H1 (cell line): ENCODE data around the gene CYP2J2. TPM values are rescaled to one million over a fixed set of nuclear protein-coding genes. Genes with fewer than 3 reads are reported as not detected.

Experiments
- CTCF ChIA-PET: fragments of 300-600 bp; sonication (Branson Sonifier 250); formaldehyde crosslinking; loops from one replicate; lab custom pipeline; 2021; ENCODE audit not compliant: partially characterized antibody; lab: Charles Lee
- POLR2A ChIA-PET: fragments of 300-600 bp; sonication (Branson Sonifier 250); formaldehyde crosslinking; loops from one replicate; lab custom pipeline; 2021; ENCODE audit warnings: inconsistent platforms; ENCODE audit not compliant: partially characterized antibody; lab: Charles Lee
- DNase-seq, 2 experiments: peaks; one replicate each; pipeline versions ENCODE4 v3.0.0 to v3.0.0-alpha.2; 2010 to 2022; ENCODE audit warnings: low spot score in 2 of 2, low read depth in 1 of 2, mixed read lengths in 1 of 2
- FAIRE-seq: peaks from 2 replicates; lab custom pipeline; 2011; peaks lifted over from hg19 to GRCh38; lab: Jason Lieb, UNC
- H2AFZ ChIP-seq: 2 replicates; pipeline ENCODE4 v1.8.1; 2012; ENCODE audit warnings: low read length, inconsistent platforms
- H2AK5ac ChIP-seq: 2 replicates; pipeline ENCODE4 v1.6.1; 2013; ENCODE audit warnings: low read depth, low read length
- H2BK120ac ChIP-seq: replicated peaks from 2 replicates; pipeline ENCODE3; 2013; ENCODE audit warnings: low read depth, low read length, inconsistent platforms
- H2BK12ac ChIP-seq: 2 replicates; pipeline ENCODE4 v1.6.1; 2013; ENCODE audit warnings: low read depth, low read length
- H2BK15ac ChIP-seq: 2 replicates; pipeline ENCODE4 v1.6.1; 2013; ENCODE audit warnings: low read length
- H2BK20ac ChIP-seq: 2 replicates; pipeline ENCODE4 v1.6.1; 2013; ENCODE audit warnings: low read length
- H2BK5ac ChIP-seq: 2 replicates; pipeline ENCODE4 v1.6.1; 2013; ENCODE audit warnings: low read depth, low read length
- H3K14ac ChIP-seq: 2 replicates; pipeline ENCODE4 v1.6.1; 2013; ENCODE audit warnings: inconsistent platforms; ENCODE audit not compliant: insufficient read length
- H3K18ac ChIP-seq: 2 replicates; pipeline ENCODE4 v1.6.1; 2013; ENCODE audit warnings: low read length; ENCODE audit errors: extremely low read depth
- H3K23ac ChIP-seq: 2 replicates; pipeline ENCODE4 v1.6.1; 2013; ENCODE audit warnings: inconsistent platforms; ENCODE audit not compliant: insufficient read length
- H3K23me2 ChIP-seq: 2 replicates; pipeline ENCODE4 v1.6.1; 2013; ENCODE audit warnings: low read depth, low read length
- H3K27ac ChIP-seq: 2 replicates; pipeline ENCODE4 v1.6.1; 2011; ENCODE audit warnings: low read depth, low read length, inconsistent platforms
- H3K27me3 ChIP-seq, 4 experiments: replicated peaks in 1 of 4; 1 replicate in 1 of 4; 2 replicates in 3 of 4; pipeline versions ENCODE4 v1.6.1 to v1.8.1; 2011 to 2013; ENCODE audit warnings: low read length in 3 of 4, mild to moderate bottlenecking in 3 of 4, inconsistent platforms in 2 of 4, mixed read lengths in 2 of 4, moderate library complexity in 1 of 4; ENCODE audit not compliant: control insufficient read depth in 3 of 4, insufficient read depth in 3 of 4; ENCODE audit errors: extremely low read depth in 1 of 4
- H3K36me3 ChIP-seq, 4 experiments: 2 replicates each; pipeline versions ENCODE4 v1.6.1 to v1.8.1; 2011 to 2013; ENCODE audit warnings: mild to moderate bottlenecking in 4 of 4, low read length in 3 of 4, moderate library complexity in 2 of 4, control low read depth in 1 of 4, inconsistent platforms in 1 of 4; ENCODE audit not compliant: insufficient read depth in 4 of 4, control insufficient read depth in 2 of 4
- H3K4ac ChIP-seq: replicated peaks from 2 replicates; pipeline ENCODE3; 2013; ENCODE audit warnings: low read length, low read depth, mixed read lengths, inconsistent platforms; ENCODE audit not compliant: insufficient read length
- H3K4me1 ChIP-seq, 4 experiments: replicated peaks in 1 of 4; 1 replicate in 1 of 4; 2 replicates in 3 of 4; pipeline versions ENCODE4 v1.6.1 to v1.8.1; 2011 to 2013; ENCODE audit warnings: low read length in 3 of 4, inconsistent platforms in 2 of 4, mixed read lengths in 1 of 4; ENCODE audit not compliant: insufficient read depth in 4 of 4, control insufficient read depth in 3 of 4
- H3K4me2 ChIP-seq, 2 experiments: 2 replicates each; pipeline versions ENCODE4 v1.6.1 to v1.8.1; 2011 to 2013; ENCODE audit warnings: low read depth in 2 of 2, low read length in 2 of 2, control low read depth in 1 of 2, inconsistent platforms in 1 of 2, mild to moderate bottlenecking in 1 of 2; ENCODE audit not compliant: insufficient read depth in 1 of 2
- H3K4me3 ChIP-seq, 4 experiments: fragments of 200-600, 300-600 bp in 1 of 4; sonication (generic), shearing (Covaris generic), sonication (Bioruptor Twin) in 1 of 4; 2 replicates each; pipeline versions ENCODE4 v1.5.1 to v1.8.1; 2011 to 2016; ENCODE audit warnings: low read length in 4 of 4, low read depth in 3 of 4, control low read depth in 2 of 4, inconsistent platforms in 2 of 4, mild to moderate bottlenecking in 2 of 4, mixed read lengths in 1 of 4, moderate library complexity in 1 of 4; ENCODE audit not compliant: insufficient read depth in 2 of 4; ENCODE audit errors: extremely low read depth in 1 of 4
- H3K56ac ChIP-seq: replicated peaks from 2 replicates; pipeline ENCODE3; 2013; ENCODE audit warnings: low read depth, mild to moderate bottlenecking, mixed read lengths, low read length, inconsistent platforms; ENCODE audit not compliant: insufficient read length
- H3K79me1 ChIP-seq: 2 replicates; pipeline ENCODE4 v1.6.1; 2013; ENCODE audit warnings: low read depth, low read length, control low read depth
- H3K79me2 ChIP-seq, 2 experiments: 2 replicates each; pipeline versions ENCODE4 v1.6.1 to v1.8.1; 2012 to 2013; ENCODE audit warnings: low read length in 2 of 2, mild to moderate bottlenecking in 2 of 2, inconsistent platforms in 1 of 2; ENCODE audit not compliant: insufficient read depth in 2 of 2, control insufficient read depth in 1 of 2
- H3K9ac ChIP-seq, 4 experiments: replicated peaks in 1 of 4; 1 replicate in 1 of 4; 2 replicates in 3 of 4; pipeline versions ENCODE4 v1.6.1 to v1.8.1; 2011 to 2013; ENCODE audit warnings: low read depth in 3 of 4, low read length in 3 of 4, control low read depth in 2 of 4, mild to moderate bottlenecking in 2 of 4, moderate library complexity in 2 of 4, inconsistent platforms in 1 of 4; ENCODE audit errors: extremely low read depth in 1 of 4
- H3K9me3 ChIP-seq, 2 experiments: 2 replicates each; pipeline versions ENCODE4 v1.6.1 to v1.8.1; 2012 to 2013; ENCODE audit warnings: mild to moderate bottlenecking in 2 of 2, moderate library complexity in 2 of 2, control low read depth in 1 of 2, inconsistent platforms in 1 of 2, low read depth in 1 of 2, low read length in 1 of 2, mixed read lengths in 1 of 2; ENCODE audit not compliant: insufficient read depth in 2 of 2
- H4K20me1 ChIP-seq, 2 experiments: replicated peaks in 1 of 2; 2 replicates each; pipeline versions ENCODE3 to v1.8.1; 2011 to 2013; ENCODE audit warnings: inconsistent platforms in 2 of 2, low read length in 2 of 2, mild to moderate bottlenecking in 1 of 2; ENCODE audit not compliant: insufficient read depth in 2 of 2, control insufficient read depth in 1 of 2
- H4K5ac ChIP-seq: 2 replicates; pipeline ENCODE4 v1.6.1; 2013; ENCODE audit warnings: low read length, low read depth, mixed read lengths, inconsistent platforms; ENCODE audit not compliant: insufficient read length
- H4K8ac ChIP-seq: 2 replicates; pipeline ENCODE4 v1.8.0; 2013; ENCODE audit warnings: mild to moderate bottlenecking, moderate library complexity, low read length, inconsistent platforms; ENCODE audit not compliant: insufficient read depth; ENCODE audit errors: extremely low read depth
- H4K91ac ChIP-seq: replicated peaks from 2 replicates; pipeline ENCODE3; 2013; ENCODE audit warnings: low read length, mixed read lengths, inconsistent platforms; ENCODE audit not compliant: insufficient read length
- EGR1 ChIP-seq: IDR thresholded peaks from 2 replicates; pipeline ENCODE4 v1.6.1; 2011; ENCODE audit warnings: low read depth, low read length, borderline replicate concordance
- HDAC6 ChIP-seq: IDR thresholded peaks from one replicate; pipeline ENCODE4 v1.7.1; 2012; ENCODE audit warnings: low read depth, mild to moderate bottlenecking, inconsistent platforms, low read length, moderate library complexity
- NRF1 ChIP-seq: IDR thresholded peaks from 2 replicates; pipeline ENCODE4 v1.6.1; 2011; ENCODE audit warnings: mild to moderate bottlenecking, low read depth, low read length, improper control_type of control experiment
- POU5F1 ChIP-seq: IDR thresholded peaks from 2 replicates; pipeline ENCODE4 v1.6.1; 2011; ENCODE audit warnings: low read depth, mild to moderate bottlenecking, low read length, moderate library complexity
- RAD21 ChIP-seq, 2 experiments: IDR thresholded peaks in 1 of 2; conservative IDR thresholded peaks in 1 of 2; 2 replicates each; pipeline ENCODE4 v1.6.1; 2011; ENCODE audit warnings: low read depth in 2 of 2, low read length in 2 of 2, improper control_type of control experiment in 1 of 2, inconsistent platforms in 1 of 2, mild to moderate bottlenecking in 1 of 2, moderate library complexity in 1 of 2
- RNF2 ChIP-seq: fragments of 200-900, 300-1000 bp; sonication (generic); IDR thresholded peaks from 2 replicates; pipeline ENCODE4 v1.7.1; 2016; ENCODE audit warnings: borderline replicate concordance, low read depth, mild to moderate bottlenecking, antibody characterized with exemption, low read length; ENCODE audit not compliant: poor library complexity, severe bottlenecking; ENCODE audit errors: missing control alignments
- SAP30 ChIP-seq: fragments of 300-600 bp; sonication (generic); IDR thresholded peaks from 2 replicates; pipeline ENCODE4 v1.7.1; 2012; ENCODE audit warnings: low read length, moderate library complexity, mild to moderate bottlenecking, inconsistent platforms; ENCODE audit not compliant: insufficient read depth, insufficient replicate concordance
- USF2 ChIP-seq: IDR thresholded peaks from 2 replicates; pipeline ENCODE4 v1.6.1; 2011; ENCODE audit warnings: low read length, improper control_type of control experiment
- YY1 ChIP-seq: IDR thresholded peaks from 2 replicates; pipeline ENCODE4 v1.6.1; 2011; ENCODE audit warnings: low read depth, mild to moderate bottlenecking, low read length
- WGBS, 2 experiments: shearing (Covaris generic) in 1 of 2; methylation state at CpG; one replicate each; pipeline versions ENCODE4 v1.1.6 to v1.1.7; 2013 to 2015; ENCODE audit warnings: low lambda C conversion rate in 2 of 2, mixed read lengths in 2 of 2, inconsistent platforms in 1 of 2, low coverage in 1 of 2, missing lambda C conversion rate in 1 of 2; ENCODE audit not compliant: insufficient replicate concordance in 2 of 2, insufficient coverage in 1 of 2, insufficient read length in 1 of 2; ENCODE audit errors: extremely low coverage in 1 of 2, missing lambda C conversion rate in 1 of 2; 5-methylcytosine and 5-hydroxymethylcytosine counted together
- polyA plus RNA-seq, 7 experiments: library from polyadenylated mRNA; depleted of rRNA in 3 of 7; stranded (reverse) in 5 of 7; unstranded in 2 of 7; fragments of >200 nt in 5 of 7; fragments of 200-250 nt in 2 of 7; gene quantifications; 1 replicate in 5 of 7; 2 replicates in 1 of 7; 4 replicates in 1 of 7; pipeline versions ENCODE4 v1.2.1 to v1.2.3, GENCODE V29; 2011 to 2013; ENCODE audit warnings: missing spikeins in 2 of 7, mixed read lengths in 2 of 7
- total RNA-seq: library from RNA; stranded (reverse); fragmentation: NEBNext Ultra II Directional; extraction: Animal tissue kit (Norgen Biotek cat#: 25700); gene quantifications from 2 replicates; pipeline ENCODE4 v1.2.1, GENCODE V29; 2021

CYP2J2 gene
- total and polyA plus RNA-seq, 2 of the 8 experiments (the other 6 are each of a cell fraction or from before 2014, with no cell fraction given), result 0.59 to 2.1 TPM

DNA sequence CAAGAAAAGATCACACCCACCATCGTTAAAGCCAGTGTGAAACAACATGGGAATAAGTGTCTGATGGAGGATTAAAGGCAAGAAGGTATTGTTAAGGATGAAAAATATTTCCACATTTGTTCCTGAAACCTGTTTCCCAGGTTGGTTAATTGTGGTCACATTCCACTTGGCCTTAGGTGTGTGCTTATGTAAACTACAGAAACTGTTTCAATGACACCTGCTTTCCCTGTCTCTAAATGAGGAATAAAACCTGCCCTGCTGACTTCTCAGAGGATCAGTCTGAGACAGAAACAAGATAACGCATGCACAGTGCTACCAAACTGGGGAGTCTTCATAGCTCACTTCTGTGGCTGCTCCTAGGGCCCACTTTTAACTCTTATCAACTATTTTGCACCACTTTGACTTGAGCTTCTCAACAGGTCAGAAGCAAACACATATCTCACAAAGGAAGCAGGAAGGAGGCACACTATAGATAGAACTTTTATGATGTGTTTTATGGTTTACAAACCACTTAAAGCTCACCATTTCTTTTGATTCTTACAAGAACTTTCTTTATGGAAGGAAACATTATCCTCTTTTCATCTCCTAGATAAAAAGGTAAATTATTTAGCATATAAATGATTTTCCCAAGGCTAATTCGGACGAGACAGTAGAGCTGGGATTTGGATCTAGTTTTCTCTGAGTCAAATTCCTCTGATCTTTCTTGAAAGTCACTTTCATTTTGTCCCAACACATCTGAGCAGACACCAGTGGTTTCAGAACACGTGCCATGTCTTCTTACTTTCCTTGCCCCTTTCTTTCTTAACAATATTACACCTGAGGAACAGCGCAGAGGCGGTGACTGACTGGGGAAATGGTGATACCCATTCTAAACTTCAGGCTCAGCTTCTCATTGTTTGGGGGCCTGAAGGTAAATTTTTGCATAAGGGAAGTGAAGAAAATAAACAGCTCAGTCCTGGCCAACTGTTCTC lies 33.4 kb downstream of the CYP2J2 start:
- Histone ChIP-seq H3K23me2 (no peaks in the 10 kb centered on the region), H4K5ac (no peak overlapping the region), H2AK5ac (no peak overlapping the region), H2BK12ac (no peak overlapping the region), H4K20me1 (no peaks in the 10 kb centered on the region), H3K4me1 (no peaks in the 10 kb centered on the region), H3K4ac (no peak overlapping the region), H2BK15ac (no peak overlapping the region), H4K8ac (no peak overlapping the region), H3K27me3 (no peaks in the 10 kb centered on the region), H2BK5ac (no peak overlapping the region), H3K4me3 (no peak overlapping the region), H3K14ac (no peak overlapping the region), H3K23ac (no peak overlapping the region), H3K27ac (no peak overlapping the region), H2BK120ac (no peak overlapping the region), H2AFZ (no peak overlapping the region), H3K36me3 (no peaks in the 10 kb centered on the region), H3K56ac (no peak overlapping the region), H3K18ac (no peak overlapping the region), H4K91ac (no peak overlapping the region), H3K9ac (no peak overlapping the region), H3K9me3 (peaks cover 0 to 10% of the 10 kb centered on the region in 2 experiments; a peak in 2 of 4 replicates), H3K4me2 (no peak overlapping the region), H3K79me2 (no peaks in the 10 kb centered on the region), H2BK20ac (no peak overlapping the region), H3K79me1 (no peaks in the 10 kb centered on the region)
- CTCF ChIA-PET, result interaction anchor here (1.2 to 2.5 kb wide), 7 partner anchors 9 to 83 kb away, joined by 3 to 36 read pairs (median 7); no protein-coding TSS in a partner anchor
- 92% methylated on average over 7 of the region's 7 CpGs; no CpG with 5 or more reads in 1 of the 2 experiments for WGBS, 2 experiments
- DNase-seq (no peak), FAIRE-seq (no peak)
- POLR2A ChIA-PET, result interaction anchor here (1.0 kb wide), 1 partner anchor 14 kb away, joined by 3 read pairs; no protein-coding TSS in a partner anchor
- no peak for TF ChIP-seq USF2
- no peak for TF ChIP-seq RNF2
- no peak for TF ChIP-seq SAP30
- no peak for TF ChIP-seq RAD21 (IDR thresholded peaks at IDR 0.05 in 1 of 2, conservative IDR thresholded peaks at IDR 0.05 in 1 of 2; ENCODE audit: low read depth in 2 of 2, low read length in 2 of 2)
- no peak for TF ChIP-seq POU5F1
- TF ChIP-seq HDAC6, result no peak
- TF ChIP-seq EGR1, result no peak
- no peak for TF ChIP-seq YY1
- no peak for TF ChIP-seq NRF1
